NCI-H82 treated with DMSO at 0.1 percent for 48 hours (cell line): Measurements from ENCODE around the gene FMN1.

ENCODE experiments used
- DNase-seq: peaks from one replicate; lab custom pipeline; 2025; ENCODE audit not compliant: unreplicated experiment; lab: John Stamatoyannopoulos, UW

Gene FMN1

DNA sequence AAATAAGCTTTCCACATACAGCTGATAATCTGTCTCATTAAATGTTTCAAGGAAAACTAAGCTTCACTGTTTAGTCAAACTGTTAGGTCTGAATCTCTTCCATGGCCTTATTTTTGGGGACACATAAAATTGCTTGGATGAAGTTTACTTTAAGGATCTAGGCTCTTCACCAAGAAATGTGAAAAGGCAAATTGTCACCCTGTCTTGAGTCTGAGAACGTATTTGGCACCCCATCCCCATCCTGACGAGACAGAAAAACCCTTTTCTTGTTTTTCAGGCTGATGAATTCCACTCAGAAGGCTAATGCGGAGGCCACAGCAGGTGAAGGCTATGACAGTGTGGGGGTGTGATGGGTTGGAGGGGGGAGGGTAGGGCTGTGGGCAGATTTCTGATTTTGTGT, 250.1 kb downstream of the FMN1 start:
- no peak for DNase-seq

DNA sequence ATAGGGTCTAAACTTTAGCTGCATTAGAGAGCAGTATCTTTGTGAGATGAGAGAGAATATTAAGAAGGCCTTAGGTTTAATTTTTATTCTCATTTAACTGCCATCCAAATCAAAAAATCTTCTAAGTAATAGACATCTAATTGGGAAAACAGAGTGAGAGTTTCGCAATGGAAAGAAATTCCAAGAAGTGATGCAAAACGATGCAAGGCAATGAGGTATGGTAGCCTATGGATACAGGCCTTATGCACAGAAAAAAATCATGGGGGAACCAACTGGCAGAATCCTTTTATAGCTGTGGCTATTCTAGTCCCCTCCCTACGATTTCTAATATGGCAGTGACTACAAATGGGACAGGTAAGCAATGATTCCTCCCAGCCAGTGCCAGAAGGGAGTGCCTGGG, 250.8 kb downstream of the FMN1 start:
- no peak for DNase-seq

- DNase-seq = no peak
Observed at GRCh38 chr15:32942401-32942841, 252.1 kb downstream of the FMN1 start.

GRCh38 chr15:32941823-32942222, 252.7 kb downstream of the FMN1 start:
- DNase-seq = no peak

DNA sequence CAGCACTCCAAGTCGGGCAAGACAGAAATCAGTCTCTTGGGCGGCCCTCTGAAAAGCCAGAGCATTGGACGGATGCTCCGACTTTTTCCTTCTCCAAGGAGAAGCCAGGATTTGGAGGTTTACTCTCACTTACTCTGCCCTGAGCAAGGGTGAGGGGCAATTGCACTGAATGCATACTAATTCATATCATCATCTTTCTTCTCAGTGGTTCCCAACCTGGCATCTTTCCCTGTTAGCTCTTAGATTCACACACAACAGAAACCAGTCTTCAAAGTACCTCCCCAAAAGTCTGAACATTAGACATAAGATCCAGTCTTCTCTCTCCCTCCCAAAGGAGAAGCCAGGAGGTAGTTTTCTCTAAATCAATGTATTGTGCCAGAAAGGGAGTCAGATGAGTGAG, 257.5 kb downstream of the FMN1 start:
- no peak for DNase-seq

DNA sequence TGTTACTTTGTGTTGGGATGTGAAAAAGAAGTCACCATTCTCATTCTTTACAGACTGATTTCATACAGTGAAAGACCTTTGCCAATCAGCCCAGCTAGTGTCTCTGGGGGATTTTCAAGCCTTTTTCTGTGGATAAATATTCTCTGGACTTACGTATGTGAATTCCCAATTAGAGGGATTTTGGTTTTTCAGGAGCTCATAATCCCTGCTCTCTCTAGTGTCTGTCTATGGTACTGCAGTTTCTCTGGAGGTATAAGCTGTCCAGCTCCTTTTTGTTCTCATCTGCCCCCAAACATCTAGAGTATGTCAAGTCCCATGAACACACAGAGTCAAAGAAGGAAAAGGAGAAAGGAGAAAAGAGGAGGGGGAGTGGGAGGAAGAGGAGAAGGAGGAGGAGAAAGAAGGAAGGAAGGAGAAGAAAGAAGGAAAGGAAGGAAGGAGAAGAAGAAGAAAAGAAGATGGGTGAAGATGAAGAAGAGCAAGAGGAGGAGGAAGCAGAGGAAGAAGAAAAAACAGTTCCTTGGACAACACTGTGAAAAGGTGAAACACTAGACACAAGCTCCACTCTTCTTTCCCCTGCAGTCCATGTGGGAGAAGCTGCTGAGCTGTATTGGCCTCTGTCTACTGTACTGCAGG, 258.1 kb downstream of the FMN1 start:
- no peak for DNase-seq

- no peak for DNase-seq
Observed at GRCh38 chr15:32935139-32935538, 259.4 kb downstream of the FMN1 start.

DNA sequence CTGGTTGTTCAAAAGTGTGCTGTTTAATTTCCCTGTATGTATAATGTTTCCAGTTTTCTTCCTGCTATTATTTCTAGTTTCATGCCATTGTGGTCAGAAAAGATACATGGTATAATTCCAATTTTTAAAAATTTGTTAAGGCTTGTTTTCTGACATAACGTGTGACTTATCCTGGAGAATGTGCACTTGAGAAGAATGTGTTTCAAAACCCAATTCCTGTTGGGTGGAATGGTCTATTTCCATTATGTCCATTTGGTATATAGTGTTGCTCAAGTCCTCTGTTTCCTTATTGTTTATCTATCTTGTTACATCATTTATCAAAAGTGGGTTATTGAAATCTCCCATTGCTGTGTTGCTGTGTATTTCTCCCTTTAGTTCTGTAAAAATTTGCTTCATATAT, 261.3 kb downstream of the FMN1 start:
- no peak for DNase-seq

GRCh38 chr15:32928876-32929275, 265.6 kb downstream of the FMN1 start:
- no peak for DNase-seq

GRCh38 chr15:32927124-32927523, 267.4 kb downstream of the FMN1 start:
- DNase-seq = no peak

DNA sequence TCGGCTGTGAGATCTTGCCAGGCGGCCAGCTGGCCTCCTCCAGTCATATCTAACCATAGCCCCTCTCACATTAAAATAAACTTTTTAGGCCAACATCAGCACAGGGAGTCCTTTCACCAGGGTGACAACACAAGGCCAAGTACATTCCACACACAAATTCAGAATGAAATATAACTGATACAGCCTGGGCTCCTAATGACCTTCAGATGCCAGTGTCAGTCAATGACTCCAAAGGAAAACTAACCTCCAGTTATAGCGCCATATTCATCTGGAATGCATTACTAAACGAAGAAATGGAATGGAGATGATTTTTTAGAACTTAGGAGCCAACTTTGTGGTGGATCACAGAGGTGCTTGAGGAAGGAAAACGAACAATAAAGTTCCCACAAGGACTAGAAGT, 271.3 kb downstream of the FMN1 start:
- no peak for DNase-seq

GRCh38 chr15:32922541-32922940, 272.0 kb downstream of the FMN1 start:
- DNase-seq = no peak

DNA sequence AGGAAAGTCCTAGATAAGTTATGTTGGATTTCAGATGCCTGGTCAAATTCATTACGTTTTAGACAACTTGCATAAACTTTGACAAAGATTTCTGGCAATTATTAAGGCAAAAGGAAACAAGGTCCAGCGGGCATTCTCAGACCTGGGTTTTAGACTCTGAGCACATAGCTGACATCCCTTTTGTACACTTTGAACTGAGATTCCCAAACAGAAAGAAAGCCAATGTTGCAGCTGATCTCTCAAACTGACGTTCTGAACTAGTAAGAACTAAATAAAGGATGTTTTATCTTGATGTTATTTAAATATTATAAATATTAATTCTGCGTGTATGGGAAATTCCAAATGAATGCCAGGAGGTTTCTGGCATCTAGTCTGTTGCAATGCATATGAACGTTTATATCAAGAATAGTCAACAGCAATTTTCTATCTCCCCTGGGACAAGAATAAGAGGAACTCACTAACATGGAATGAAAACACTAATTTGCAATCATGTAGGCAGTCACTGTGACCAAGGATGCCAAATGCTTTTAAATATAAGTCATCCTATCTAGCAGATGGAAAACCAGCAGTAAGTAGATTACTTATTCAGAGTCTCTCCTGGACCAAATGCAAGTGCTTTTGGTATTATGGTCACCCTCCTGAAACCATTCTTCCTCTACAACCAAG, 274.6 kb downstream of the FMN1 start:
- no peak for DNase-seq

DNA sequence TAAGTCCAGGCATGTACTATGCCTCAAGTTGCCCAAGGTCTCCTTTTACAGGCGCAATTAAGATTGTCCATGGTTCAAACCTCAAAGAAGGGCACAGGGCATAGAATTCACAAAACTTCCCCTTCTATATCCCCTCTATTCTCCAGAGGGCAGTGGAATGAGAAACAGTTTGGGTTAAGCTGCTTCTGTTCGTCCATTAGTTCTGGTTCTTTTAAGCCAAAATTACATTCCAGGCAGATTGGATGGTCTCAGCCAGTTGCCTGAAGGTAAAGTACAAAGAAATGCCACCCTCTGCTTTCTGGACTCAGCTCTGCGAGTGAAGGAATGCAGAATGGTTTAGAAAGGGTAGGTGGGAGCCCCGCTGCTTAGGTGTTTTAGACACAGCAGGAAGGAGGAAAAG, 276.0 kb downstream of the FMN1 start:
- DNase-seq = no peak

DNA sequence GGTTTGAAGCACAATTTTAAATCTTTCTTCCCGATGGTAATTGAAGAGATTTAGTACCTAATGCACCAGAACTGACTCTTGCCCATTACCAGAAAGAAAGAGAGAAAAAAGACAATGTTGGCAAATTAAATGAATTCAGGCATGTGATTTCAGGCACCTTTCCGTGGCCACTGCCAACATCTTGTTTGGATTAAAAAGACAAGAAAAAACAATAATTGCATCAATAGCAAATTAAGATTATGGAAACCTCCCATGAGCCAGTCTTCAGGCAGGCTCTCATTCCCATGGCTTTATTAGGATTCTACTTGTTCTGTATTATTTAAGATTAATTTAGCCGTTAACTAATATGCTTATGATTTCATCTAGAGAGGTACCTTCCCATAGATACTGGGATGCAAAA, 283.7 kb downstream of the FMN1 start:
- no peak for DNase-seq

GRCh38 chr15:32909431-32909830, 285.1 kb downstream of the FMN1 start:
- DNase-seq = no peak

- no peak for DNase-seq
Observed at GRCh38 chr15:32908872-32909271, 285.6 kb downstream of the FMN1 start.

- DNase-seq = no peak
Observed at GRCh38 chr15:32908135-32908801, 286.2 kb downstream of the FMN1 start.

- DNase-seq = no peak
Observed at GRCh38 chr15:32905481-32905880, 289.0 kb downstream of the FMN1 start.

- DNase-seq = no peak
Observed at GRCh38 chr15:32904448-32904847, 290.1 kb downstream of the FMN1 start.

DNA sequence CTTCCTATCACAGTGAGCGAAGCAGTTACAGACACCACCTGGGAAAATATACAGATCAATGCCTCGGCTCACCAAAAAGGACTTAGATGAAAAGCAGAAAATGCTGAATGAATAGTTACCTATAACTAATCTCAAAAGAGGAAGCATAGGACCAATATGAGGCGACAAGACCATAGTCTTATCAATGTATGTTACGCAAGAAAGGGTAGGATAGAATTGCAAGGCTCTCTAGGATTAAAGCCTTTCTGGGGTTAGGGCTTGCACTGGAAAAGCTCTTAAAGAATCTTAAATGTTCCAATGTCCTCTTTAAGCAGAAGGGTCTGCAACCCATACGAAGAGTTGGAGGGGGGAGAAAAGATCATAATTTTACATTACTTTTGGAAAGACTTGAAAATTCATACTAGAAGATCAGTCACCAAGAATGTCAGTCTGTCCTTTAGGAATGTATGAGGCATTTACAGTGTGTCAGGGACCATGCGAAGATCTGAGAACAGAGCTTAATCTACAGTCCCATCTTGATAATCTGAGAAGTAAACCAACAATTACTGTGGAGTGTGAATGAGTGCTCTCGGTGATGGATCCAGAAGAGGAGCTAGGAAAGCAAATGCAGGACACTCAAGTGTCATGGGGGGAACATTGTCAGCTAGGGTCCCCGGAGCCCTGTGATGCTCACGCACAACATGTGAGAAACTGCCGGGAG, 290.8 kb downstream of the FMN1 start:
- no peak for DNase-seq

GRCh38 chr15:32901995-32902394, 292.5 kb downstream of the FMN1 start:
- DNase-seq = no peak
